M059J (cell line): Measurements from ENCODE around the gene FRYL. TPM values are rescaled to one million over a fixed set of nuclear protein-coding genes. Genes with fewer than 3 reads are reported as not detected.
"Not testable (repeated sequence)": the region's sequence is repeated elsewhere in the genome, so short reads cannot be mapped to it uniquely, and the experiment has no call there.

Source experiments
- DNase-seq: peaks from one replicate; pipeline ENCODE4 v3.0.0-alpha.2; 2012; ENCODE audit warnings: low read depth
- total RNA-seq: library from RNA; depleted of rRNA; stranded (reverse); fragments of >200 nt; shearing (Covaris generic); gene quantifications from 2 replicates; pipeline ENCODE4 v1.2.3, GENCODE V29; 2014

Gene FRYL
- total RNA-seq, 1 experiment from 2014 or later = 46.7 TPM

DNA sequence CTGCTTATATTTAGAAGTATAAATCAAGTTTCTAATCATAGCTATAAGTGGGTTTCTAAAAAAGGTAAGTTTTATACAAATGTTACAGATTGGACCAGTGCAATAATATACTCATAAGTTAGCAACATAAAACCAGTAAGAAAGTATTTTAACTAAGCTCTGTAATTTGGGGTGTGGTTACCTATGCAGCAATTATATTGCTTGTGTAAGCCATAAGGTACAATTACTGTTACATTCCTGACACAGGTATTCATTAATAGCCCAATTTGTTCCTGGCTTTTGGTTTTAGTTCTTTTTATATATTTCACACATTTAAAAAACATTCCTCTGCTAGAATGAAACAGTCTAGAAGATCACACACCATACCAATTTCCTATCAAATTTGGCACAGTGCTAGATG is 115.1 kb downstream of the FRYL start:
- no peak for DNase-seq

DNA sequence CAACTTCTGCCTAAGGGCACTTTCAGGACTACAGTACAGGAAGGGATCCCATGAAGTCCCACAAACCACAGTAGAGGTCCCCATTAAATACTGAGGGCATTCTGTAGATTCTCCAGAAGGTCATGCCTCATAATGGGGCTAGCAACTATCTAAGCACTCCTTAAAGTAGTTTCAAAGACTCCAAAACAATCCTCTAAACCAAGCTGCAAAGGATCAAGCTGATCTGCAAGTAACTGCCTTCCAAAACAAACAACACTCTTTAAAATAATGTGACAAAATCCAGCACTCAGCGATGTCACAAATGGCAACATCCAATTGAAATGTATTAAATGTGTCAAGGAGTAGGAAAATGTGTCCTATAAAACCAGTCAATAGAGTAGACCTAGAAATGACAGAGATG is 118.7 kb downstream of the FRYL start:
- peak; percentile 23 for DNase-seq

DNA sequence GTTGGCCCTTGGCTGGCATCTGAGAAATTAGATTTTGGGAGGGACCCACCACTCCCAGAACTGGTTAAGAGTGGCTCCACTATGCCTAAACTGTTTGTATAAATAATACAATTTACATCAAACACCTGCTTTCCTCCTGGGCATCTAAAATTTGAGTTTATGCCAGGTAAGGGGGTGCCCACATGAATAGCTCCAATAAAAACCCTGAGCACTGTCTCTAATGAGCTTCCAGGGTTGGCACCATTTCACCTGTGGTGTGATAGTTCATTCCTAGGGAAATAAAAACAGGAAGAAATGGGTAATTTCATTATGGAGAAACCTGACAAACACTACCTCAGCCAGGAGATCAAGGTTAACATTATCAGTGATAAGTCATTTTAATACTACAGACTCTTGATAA is 119.7 kb downstream of the FRYL start:
- no peak for DNase-seq

- DNase-seq = no peak
Measured at GRCh38 chr4:48654015-48654664, 125.9 kb downstream of the FRYL start.

- DNase-seq = peak; percentile 64
Measured at GRCh38 chr4:48653217-48654014, 126.7 kb downstream of the FRYL start.

DNA sequence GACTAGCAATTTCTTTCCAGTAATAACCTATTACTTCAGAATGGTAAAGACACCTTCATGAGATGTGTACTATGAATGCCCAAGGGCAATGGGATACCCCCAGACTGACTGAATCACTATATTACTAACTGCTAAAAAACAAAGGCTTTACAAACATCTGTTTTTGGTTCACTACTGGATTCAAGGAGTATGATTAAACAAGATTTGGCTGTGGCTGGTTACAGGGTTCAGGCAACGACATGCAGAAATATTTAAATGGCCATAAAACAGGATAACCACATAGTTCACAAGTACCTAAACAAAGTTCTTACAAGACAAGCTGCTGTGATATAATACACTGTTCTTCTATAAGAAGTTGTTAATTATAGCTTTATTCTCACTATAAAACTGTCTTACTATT is 128.2 kb downstream of the FRYL start:
- DNase-seq = peak; percentile 24

DNA sequence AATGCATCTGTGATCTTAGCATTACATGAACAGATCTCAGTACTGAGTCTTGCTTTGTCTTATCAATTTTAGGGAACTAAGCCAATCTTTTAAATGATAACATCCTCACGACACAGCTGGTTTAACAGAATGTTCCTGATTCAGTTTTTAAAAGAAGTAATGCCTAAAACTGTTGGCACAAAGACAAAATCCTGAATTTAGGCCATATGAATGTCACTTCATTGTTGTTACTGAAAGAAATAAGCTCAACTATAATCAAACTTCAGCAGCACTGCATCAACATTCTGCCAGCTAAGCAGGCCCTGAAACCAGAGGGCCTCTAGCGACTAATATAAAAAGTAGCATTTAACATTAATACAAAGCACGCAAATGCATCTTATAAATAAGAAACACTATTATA is 130.6 kb downstream of the FRYL start:
- no peak for DNase-seq

DNA sequence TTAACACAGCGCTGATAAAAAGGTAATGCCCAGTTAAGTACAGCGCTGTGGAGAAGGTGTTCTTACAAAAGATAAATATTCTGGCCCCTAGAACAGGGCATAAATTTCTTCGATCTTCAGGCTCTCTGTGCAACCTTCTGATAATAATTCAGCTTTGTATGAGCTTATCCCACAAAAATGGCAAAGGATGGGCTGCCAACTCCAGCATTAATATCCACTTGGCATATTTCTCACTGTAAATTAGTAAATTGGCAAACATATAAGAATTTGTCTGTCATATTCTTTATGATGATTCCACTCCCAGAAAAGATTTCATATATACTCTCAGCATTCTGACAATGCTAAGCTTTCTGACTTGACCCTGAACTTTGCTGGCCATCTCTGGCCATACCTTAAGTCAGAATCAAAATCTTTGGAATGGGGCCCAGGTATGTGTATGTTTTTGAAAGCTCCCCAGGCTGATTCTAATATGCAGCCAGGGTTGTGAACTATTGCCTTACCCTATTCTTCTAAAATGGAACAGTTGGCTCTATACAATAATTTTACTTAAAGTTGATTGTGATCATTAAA is 134.8 kb downstream of the FRYL start:
- no peak for DNase-seq

DNA sequence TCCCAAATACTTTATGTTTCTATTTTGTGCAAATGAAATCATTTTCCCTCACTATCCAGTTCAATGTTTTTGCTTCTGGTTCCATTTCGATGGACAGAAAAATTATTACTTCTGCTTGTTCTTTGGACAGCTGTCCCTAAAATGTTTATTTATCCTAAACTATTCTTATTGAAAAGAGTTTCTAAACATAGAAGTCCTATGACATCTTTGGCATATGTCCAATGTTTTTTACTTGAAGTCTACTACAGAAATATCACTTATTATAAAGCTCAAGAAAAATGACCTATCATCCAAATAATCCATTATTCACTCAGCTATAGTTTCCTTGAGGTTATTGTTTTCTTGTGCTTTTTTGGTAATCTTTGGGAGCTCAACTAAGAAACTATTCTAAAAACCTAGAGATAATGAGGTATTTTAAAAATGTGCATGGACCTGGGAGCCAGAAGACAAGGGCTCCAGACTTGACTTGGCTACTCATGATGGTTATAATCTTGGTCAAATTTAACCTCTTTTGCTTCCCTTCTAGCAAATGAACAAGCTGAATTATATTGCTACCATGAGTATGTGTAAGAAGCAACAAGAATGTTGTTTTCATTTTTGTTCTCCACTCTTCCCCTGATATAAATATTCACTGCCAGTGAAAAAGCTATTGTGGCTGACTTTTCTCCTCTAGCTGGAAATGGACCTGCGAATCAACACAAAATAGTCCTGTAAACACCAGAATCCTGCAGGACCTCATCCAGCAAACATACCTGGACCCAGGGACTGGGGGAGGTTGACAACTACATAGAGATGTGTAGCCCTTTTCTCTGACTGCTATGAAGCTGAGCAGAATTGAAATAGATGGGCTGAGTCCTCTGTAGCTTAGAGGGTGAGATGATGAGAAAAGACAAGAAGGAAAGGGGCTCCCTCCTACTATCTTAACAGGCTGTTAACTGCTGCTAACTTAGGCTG is 137.4 kb downstream of the FRYL start:
- DNase-seq = no peak

DNA sequence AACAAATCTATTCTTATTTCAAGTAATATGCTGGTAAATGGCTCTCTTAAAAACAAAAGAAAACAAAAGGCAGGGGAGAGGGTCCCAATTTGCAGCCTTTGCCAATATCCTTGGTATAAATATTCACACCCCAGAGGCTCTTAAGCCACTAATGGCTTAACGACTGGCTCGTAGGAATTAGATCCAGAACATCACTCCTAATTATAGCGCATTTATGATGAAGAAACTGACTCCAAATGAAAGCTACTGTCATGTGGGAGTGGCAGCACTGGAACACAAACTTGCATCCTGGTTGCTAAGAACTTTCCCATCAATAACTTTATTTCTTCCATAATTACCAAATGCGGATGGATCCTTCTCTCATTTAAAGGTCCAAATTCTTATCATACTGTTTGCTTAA is 138.7 kb downstream of the FRYL start:
- DNase-seq = no peak

- no peak for DNase-seq
Measured at GRCh38 chr4:48640699-48641098, 139.4 kb downstream of the FRYL start.

GRCh38 chr4:48640225-48640624 is 139.9 kb downstream of the FRYL start:
- no peak for DNase-seq

DNA sequence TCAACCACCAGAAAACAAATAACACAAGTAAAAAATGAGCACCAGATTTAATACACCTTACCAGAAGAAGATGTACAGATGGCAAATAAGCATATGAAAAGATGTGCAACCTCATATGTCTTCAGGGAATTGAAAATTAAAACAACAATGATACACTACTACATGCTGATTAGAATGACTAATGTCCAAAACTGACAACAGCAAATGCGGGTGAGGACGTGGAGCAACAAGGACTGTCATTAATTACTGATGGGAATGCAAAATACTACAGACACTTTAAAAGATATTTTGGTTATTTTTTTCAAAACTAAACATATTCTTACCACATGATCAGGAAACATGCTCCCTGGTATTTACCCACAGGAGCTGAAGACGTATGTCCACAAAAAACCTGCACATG is 140.3 kb downstream of the FRYL start:
- no peak for DNase-seq

DNA sequence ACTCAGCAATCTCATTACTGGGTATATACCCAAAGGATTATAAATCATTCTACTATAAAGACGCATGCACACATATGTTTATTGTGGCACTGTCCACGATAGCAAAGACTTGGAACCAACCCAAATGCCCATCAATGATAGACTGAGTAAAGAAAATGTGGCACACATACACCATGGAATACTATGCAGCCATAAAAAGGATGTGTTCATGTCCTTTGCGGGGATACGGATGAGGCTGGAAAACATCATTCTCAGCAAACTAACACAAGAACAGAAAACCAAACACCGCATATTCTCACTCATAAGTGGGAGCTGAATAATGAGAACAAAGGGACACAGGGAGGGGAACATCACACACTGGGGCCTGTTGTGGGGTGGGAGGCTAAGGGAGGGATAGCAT is 141.5 kb downstream of the FRYL start:
- not testable (repeated sequence) for DNase-seq

DNA sequence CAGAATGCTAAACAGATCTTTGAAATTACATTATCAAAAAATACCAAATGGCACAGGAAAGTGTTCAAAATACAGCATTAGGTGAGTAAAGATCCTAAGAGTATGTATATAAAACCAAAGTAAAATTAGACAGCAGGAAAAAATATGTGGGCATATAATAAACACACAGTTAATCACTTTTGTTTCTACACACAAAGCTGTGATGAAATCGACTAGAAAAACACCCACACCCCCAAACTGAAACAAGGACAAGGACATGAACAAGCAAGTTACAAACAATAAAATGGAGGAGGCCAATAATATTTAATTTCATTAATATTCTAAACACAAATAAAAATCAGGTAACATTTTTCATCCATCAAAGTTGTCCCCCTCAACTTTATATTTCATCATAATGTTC is 143.2 kb downstream of the FRYL start:
- DNase-seq = no peak

DNA sequence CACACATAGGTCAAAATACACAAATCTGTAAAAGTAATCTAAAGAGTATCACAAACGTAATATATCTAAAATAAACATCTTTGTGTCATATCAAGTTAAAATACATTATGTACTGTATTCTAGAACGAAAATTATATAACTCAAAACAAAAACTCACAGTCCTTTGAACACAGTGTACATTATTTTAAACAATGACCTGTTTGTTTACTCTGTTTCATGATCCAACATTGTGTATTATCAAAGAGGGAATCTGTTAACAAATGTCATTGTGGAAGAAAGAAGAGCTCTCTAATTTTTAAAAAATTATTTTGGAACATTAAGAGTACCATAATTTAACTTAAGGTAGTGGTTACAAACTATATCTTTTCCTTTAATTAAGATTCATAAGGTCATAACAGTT is 144.1 kb downstream of the FRYL start:
- no peak for DNase-seq

DNA sequence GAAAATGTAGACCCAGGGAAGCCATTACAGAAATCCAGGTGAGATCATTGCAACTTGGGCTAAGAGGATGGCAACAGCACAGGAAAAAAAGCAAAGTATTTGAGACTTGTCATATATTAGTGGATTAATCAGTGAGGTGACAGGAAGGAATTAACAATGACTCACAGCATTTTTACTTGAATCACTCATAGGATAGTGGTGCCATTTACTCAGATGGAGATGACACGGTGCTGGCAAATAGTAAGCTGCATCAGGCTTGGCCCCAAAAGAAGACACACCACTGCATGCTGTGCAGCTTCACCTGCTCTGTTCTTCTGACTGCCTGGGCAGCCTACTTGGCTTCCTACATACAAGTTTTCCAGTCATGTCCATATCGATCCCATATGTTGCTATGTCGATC is 144.8 kb downstream of the FRYL start:
- DNase-seq = peak; percentile 68

DNA sequence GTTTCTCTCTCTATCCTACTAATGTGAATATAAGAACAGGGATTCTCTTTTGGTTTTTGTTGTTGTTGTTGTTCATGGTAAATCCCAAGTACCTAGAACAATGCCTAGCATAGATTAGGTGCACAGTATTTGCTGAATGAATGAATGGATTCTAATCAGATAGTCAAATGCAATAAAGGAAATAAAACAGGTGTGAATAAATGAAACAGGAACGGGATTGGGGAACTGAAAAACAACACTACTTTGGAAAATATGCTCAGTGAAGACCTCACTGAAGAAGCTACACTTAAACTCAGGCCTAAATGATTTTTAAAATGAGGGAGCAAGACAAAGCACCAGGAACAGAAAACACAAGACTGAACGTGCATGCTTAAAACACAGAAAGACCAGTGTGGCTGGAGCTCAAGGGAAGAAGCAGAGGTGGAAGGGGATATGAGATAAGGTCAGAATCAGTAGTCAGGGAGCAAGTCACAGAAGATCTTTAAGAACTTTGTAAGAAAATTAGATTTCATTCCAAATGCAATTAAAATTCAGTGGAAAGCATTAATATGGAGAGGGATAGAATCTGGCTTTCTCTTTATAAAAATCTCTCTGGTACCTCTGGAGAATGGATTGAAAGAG is 145.3 kb downstream of the FRYL start:
- DNase-seq = no peak

DNA sequence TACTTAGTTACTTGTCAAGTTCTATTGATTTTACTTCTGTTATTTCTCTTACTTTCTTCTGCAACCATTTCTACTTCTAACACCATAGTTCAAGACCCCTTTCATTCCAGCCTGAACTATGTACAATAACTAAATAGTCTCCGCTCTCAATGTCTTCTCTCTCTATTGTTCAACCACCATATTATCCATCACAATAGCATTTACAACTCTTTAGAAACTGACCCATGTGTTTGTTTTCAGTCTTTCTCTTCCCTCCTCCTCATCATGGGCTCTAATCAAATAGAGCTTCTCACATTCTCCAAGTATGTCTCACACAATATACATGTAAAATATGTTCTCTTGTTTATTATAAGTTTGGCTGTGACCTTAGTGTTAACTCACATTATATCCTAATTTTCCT is 146.4 kb downstream of the FRYL start:
- DNase-seq = no peak

- no peak for DNase-seq
Measured at GRCh38 chr4:48629458-48629857, 150.6 kb downstream of the FRYL start.

GRCh38 chr4:48623182-48623780 is 156.8 kb downstream of the FRYL start:
- no peak for DNase-seq
